ENCODE results near the gene RASD2.

DNA sequence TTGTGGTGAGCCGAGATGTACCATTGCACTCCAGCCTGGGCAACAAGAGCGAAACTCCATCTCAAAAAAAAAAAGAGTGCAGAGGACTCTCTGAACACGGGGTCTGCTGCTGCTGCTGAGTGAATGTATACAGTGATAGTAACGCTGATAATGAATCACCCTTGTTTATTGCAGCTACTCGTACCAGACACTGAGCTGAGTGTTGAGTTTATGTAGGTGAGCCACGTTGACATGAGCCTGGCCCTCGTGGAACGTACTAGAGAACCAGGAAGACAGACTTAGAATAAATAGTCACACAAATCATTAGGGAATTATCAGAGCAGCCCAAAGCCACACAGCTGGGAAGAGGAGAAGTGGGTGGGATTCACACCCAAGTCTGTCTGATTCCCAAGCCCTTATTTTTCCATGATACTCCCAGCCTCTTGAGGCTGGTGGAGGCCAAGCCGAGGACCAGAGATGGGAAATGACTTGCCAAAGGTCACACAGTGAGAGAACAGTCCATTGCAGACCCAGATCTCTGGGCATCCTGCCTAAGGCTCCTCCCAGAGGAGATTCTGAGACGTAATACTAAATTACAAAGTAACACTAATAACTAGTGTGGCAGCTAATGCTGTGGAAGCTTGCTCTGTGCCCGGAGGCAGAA lies 41.7 kb downstream of the RASD2 start:
- TF ChIP-seq ZNF425 (CRISPR knock-in tag; conservative IDR thresholded peaks at IDR 0.05) (no peak), MAX (CRISPR knock-in tag; IDR thresholded peaks at IDR 0.05) (no peak), IRF2 (CRISPR knock-in tag; IDR thresholded peaks at IDR 0.05; ENCODE audit: borderline replicate concordance, low read depth) (no peak)
- TF ChIP-seq, protein P1, sequence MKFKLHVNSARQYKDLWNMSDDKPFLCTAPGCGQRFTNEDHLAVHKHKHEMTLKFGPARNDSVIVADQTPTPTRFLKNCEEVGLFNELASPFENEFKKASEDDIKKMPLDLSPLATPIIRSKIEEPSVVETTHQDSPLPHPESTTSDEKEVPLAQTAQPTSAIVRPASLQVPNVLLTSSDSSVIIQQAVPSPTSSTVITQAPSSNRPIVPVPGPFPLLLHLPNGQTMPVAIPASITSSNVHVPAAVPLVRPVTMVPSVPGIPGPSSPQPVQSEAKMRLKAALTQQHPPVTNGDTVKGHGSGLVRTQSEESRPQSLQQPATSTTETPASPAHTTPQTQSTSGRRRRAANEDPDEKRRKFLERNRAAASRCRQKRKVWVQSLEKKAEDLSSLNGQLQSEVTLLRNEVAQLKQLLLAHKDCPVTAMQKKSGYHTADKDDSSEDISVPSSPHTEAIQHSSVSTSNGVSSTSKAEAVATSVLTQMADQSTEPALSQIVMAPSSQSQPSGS (CRISPR knock-in tag; IDR thresholded peaks at IDR 0.05; ENCODE audit: borderline replicate concordance, low read depth), result no peak
